ENCODE measurements around the gene GOLGA6A.
A peak's percentile ranks its signal among the peaks of the same experiment; 100 is the strongest.

The GOLGA6A gene

DNA sequence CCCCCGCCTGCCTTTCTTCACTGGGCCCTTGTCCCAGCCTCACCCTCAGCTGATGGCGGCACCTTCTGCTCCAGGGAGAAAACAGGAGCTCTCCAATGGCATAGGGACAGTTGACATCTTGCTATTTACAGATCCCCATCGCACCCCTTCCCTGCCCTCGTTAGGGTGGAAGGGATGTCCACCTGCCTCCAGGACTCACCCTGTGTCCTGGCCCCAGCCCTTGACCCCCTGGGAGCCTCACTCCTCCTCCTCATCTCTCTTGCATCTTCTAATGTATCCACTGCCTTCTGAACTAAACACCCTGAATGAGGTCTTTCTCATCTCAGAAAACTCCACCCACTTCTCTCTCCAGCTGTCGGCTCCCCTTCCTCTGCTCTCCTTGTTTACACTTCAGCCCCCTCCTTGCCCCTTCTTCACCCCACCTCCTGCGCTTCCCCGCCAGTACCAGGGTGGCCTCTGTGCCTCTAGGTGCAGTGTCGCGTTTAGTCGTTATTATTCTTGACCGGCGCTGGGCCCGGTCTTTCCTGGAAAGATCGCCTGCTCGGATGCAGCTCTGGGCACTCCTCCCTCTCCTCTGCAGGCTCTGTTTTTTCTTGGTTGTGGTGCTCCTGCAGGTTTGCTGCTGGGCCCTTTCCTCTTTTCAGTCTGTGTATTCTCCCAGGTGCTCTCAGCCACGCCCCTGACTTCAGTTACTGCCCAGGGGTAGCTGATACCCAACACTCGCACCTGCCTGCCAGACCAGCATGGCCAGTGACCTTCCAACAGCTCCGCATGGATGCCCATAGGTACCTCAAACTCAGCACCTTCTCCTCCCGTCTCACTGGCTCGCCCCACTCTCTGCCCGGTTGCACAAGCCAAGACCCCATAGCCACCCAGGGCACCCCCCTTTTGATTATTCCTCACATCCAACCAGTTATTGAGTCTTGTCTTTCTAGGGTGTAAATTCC is 44.9 kb downstream of the GOLGA6A start:
- H3K27me3 Mint-ChIP-seq, result no peaks in the 10 kb centered on the region
- H3K4me1 Mint-ChIP-seq, result no peaks in the 10 kb centered on the region
- H3K27ac Mint-ChIP-seq, result no peak overlapping the region
- H3K36me3 Mint-ChIP-seq, result peaks cover 2% of the 10 kb centered on the region
- no peaks in the 10 kb centered on the region for H3K9me3 Mint-ChIP-seq
- no peak overlapping the region for H3K4me3 Mint-ChIP-seq

DNA sequence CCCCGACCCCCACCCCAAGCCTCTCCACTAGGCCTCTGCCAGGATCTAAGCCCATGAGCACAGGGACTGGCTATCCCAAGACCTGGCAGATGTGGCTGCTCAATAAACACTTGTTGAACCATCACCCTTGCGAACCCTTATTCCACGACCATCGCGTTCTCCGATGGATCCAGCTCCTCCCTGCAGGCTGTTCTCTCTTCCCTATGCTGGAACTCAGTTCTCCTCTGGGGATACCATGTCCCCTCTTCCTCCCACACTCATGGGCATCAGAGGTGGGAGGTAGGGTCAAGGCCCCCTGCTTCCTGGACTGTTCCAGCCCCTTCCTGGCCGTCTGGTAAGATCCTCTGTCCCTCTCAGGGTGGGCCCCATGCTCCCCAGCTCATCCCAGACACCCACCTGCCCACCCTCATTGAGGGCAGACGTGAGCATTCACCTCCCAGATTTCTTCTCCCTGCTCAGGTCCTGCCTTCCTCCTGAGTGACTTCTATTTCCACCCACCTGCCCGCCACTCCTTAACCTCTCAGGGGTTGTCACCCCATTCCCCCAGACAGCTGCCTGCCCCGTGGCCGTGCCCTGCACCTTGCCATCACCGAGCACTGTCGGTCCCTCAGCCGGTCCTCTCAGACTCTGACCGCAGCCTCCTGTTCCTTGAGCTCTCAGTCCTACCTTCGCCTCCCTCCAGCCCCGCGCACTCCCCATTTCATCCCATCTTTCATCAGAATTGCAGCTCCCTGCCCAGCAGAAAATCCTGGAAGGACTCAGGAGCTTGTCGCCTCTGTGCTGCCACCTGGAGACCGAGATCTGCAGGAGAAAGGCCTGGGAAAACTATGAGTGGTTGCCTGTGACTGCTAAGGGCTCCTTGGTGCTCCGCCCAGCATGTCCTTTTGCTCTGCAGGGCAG is 45.8 kb downstream of the GOLGA6A start:
- Mint-ChIP-seq H3K9me3 (no peaks in the 10 kb centered on the region), H3K36me3 (peaks cover 2% of the 10 kb centered on the region), H3K27ac (peak overlapping the region; percentile 9), H3K4me1 (no peaks in the 10 kb centered on the region), H3K27me3 (no peaks in the 10 kb centered on the region), H3K4me3 (no peak overlapping the region)

DNA sequence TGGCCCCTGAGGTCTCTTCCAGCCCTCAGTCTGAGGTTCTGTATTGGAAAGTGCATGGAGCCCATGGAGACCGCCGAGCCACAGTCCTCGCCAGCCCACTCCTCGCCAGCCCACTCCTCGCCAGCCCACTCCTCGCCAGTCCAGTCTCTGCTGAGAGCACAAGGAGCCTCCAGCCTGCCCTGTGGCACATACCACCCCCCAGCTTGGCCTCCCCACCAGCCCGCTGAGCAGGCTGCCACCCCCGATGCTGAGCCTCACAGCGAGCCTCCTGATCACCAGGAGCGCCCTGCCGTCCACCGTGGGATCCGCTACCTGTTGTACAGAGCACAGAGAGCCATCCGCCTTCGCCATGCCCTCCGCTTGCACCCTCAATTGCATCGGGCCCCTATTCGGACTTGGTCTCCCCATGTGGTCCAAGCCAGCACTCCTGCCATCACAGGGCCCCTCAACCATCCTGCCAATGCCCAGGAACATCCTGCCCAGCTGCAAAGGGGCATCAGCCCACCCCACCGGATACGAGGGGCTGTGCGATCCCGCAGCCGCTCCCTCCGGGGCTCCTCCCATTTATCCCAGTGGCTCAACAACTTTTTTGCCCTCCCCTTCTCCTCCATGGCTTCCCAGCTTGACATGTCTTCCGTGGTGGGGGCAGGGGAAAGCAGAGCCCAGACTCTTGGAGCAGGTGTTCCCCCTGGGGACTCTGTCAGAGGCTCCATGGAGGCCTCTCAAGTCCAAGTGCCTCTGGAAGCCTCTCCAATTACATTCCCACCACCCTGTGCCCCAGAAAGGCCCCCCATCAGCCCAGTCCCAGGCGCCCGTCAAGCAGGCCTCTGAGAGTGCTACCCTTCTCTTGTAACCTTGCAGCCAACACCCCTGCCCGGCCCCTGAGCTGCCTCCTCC is 47.0 kb downstream of the GOLGA6A start:
- no peak overlapping the region for H3K27ac Mint-ChIP-seq
- H3K9me3 Mint-ChIP-seq, result no peaks in the 10 kb centered on the region
- H3K4me1 Mint-ChIP-seq, result no peaks in the 10 kb centered on the region
- H3K36me3 Mint-ChIP-seq, result peaks cover 2% of the 10 kb centered on the region
- H3K27me3 Mint-ChIP-seq, result no peaks in the 10 kb centered on the region
- no peak overlapping the region for H3K4me3 Mint-ChIP-seq

DNA sequence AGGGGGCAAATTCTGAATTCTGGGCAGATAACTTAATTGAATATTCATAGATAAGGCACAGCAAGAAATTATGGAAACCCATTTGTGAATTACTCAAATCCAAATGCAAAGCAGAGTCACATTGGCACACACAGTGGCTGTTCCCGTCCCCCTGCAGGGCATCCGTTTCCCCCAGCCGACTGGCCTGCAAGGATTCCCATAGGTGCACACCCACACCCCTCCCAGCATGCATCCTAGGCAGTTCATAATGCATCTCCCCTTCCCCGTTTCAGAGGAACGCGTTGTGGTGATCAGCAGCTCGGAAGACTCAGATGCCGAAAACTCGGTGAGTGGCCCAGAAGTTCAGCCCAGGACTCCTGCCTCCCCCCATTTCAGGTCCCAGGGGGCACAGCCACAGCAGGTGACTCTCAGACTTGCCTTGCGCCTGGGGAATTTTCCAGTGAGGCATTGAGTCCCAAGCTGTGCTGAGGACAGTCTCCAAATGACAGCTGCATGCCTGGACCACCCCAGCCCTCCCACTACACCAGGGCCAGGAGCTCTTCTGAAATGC is 48.1 kb downstream of the GOLGA6A start:
- Mint-ChIP-seq H3K4me1 (no peaks in the 10 kb centered on the region), H3K36me3 (peaks cover 2% of the 10 kb centered on the region), H3K27me3 (no peaks in the 10 kb centered on the region), H3K9me3 (no peaks in the 10 kb centered on the region), H3K4me3 (no peak overlapping the region), H3K27ac (no peak overlapping the region)

DNA sequence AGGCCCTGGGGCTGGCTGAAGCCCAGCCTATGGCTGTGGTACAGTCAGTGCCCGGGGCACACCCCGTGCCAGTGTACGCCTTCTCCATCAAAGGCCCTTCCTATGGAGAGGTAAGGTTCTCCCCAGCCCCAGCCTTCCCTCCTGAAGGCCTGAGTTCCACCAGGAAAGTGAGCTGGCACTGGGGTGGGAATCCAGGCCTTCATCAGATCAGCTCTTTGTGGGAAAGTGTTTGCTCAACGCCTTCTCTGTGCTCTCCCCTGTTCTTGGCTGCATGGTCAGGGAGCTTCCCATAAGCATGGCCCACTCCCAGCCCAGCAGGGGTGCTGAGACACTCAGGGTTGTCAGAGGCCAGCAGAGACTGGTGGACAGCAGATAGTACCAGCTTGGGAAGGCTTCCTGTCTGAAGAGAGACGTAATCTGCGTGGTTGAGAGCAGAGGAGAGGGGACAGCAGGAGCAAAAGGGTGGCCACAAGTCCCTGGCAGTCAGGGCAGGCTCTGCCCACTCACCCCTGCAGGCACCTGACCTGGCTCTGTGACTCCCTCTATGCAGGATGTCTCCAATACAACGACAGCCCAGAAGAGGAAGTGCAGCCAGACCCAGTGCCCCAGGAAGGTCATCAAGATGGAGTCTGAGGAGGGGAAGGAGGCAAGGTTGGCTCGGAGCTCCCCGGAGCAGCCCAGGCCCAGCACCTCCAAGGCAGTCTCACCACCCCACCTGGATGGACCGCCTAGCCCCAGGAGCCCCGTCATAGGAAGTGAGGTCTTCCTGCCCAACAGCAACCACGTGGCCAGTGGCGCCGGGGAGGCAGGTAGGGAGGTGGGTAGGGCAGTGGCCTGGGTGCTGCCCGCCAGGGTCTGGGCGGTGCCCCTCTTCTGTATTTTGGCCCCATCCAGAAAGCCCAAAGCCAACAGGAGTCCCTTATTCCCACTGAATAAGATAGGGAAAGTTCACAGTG is 49.5 kb downstream of the GOLGA6A start:
- Mint-ChIP-seq H3K4me3 (no peak overlapping the region), H3K4me1 (no peaks in the 10 kb centered on the region), H3K36me3 (peaks cover 2% of the 10 kb centered on the region), H3K9me3 (no peaks in the 10 kb centered on the region), H3K27me3 (no peaks in the 10 kb centered on the region), H3K27ac (peak overlapping the region; percentile 66)

DNA sequence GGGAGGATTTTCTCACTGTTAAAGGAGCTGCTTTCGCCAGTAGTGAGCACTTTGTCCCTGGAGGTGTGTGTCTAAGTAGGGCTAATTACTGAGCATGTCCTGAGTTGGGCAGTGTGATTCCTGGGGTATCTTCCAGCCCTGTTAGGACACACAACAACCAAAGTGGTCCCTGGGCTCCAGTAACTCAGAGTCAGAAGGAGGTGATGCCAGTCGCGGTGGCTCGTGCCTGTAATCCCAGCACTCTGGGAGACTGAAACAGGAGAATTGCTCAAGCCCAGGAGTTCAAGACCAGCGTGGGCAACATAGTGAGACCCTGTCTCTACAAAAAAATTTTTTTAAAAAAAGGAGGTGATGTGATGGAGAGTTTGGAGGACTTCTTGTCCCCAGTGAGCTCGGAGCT is 50.3 kb downstream of the GOLGA6A start:
- Mint-ChIP-seq H3K9me3 (no peaks in the 10 kb centered on the region), H3K36me3 (peaks cover 2% of the 10 kb centered on the region), H3K4me3 (no peak overlapping the region), H3K4me1 (no peaks in the 10 kb centered on the region), H3K27ac (no peak overlapping the region), H3K27me3 (no peaks in the 10 kb centered on the region)

DNA sequence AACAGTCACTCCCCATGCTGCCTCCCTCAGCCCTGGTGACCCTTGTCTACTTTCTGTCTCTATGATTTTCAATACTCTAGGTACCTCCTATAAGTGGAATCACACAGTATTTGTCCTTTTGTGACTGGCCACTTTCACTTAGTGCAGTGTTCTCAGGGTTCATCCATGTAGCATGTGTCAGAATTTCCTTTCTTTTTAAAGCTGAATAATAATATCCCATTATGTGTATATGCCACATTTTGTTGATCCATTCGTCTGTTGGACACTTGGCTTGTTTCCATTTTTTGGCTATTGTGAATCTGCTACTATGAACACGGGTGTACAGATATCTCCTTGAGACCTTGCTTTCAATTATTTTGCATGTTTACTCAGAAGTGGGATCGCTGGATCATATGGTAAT is 53.7 kb downstream of the GOLGA6A start:
- no peaks in the 10 kb centered on the region for H3K9me3 Mint-ChIP-seq
- no peaks in the 10 kb centered on the region for H3K4me1 Mint-ChIP-seq
- H3K27ac Mint-ChIP-seq, result no peak overlapping the region
- no peak overlapping the region for H3K4me3 Mint-ChIP-seq
- no peaks in the 10 kb centered on the region for H3K27me3 Mint-ChIP-seq
- no peaks in the 10 kb centered on the region for H3K36me3 Mint-ChIP-seq

DNA sequence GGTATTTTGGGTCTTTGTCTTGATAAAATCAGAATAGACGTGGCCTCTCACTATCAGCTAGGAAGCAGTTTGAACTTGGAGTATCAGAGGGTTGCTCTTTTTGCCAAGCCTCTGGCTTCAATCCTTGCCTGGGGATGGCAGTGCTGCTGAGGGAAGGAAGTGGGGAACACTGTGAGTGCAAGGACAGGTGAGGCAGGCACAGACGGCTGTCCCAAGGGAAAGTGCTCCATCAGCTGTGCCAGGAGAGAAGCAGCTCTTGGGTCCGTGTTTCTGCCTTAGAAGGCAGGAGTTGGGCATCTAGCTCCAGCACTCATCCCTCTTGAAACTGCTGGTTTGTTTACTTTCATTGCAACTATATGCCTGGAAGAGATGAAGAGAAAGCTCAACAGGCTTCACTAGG is 54.7 kb downstream of the GOLGA6A start:
- Mint-ChIP-seq H3K4me3 (no peak overlapping the region), H3K4me1 (no peaks in the 10 kb centered on the region), H3K36me3 (peaks cover 2% of the 10 kb centered on the region), H3K9me3 (no peaks in the 10 kb centered on the region), H3K27ac (no peak overlapping the region), H3K27me3 (no peaks in the 10 kb centered on the region)

DNA sequence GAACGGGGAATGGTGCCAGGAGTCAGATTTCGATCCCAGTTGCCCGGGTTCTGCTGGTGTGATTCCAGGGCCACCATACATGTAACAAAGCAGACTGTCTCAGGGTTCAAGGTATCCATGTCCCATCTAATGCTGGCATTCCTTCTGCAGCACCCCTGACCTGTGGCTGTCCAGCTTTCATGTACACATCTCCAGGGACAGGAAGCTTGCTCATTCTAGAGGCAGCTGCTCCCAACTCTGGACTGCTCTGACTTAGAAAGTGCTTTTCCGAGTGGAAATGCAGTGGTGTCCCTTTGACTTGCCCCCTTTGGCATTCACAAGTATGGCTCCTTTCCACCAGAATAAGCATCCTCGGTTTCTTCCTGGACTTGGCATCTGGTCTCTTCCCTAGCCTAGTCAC is 56.9 kb downstream of the GOLGA6A start:
- Mint-ChIP-seq H3K27me3 (no peaks in the 10 kb centered on the region), H3K36me3 (peaks cover 6% of the 10 kb centered on the region), H3K4me3 (no peak overlapping the region), H3K9me3 (no peaks in the 10 kb centered on the region), H3K27ac (no peak overlapping the region), H3K4me1 (no peaks in the 10 kb centered on the region)

DNA sequence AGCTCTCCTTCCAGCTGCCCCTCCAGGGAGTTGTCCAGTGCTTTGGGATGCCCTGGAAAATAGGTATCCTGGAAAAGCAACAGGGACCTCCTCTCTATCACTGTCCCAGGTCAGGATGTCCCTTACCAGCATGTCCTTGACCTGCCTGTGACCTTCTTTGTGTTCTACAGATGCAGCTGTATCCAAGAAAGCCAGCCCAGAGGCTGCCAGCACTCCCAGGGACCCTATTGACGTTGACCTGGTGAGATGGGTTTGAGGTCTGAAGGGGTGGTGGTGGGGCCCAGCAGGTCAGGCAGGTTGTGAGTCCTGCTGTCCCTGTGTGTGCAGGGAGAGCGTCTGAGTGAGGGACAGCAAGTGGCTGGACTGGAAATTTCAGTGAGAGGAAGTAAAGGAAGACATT is 57.7 kb downstream of the GOLGA6A start:
- Mint-ChIP-seq H3K4me1 (peaks cover 3% of the 10 kb centered on the region), H3K36me3 (peaks cover 6% of the 10 kb centered on the region), H3K4me3 (no peak overlapping the region), H3K27ac (no peak overlapping the region), H3K9me3 (no peaks in the 10 kb centered on the region), H3K27me3 (no peaks in the 10 kb centered on the region)

DNA sequence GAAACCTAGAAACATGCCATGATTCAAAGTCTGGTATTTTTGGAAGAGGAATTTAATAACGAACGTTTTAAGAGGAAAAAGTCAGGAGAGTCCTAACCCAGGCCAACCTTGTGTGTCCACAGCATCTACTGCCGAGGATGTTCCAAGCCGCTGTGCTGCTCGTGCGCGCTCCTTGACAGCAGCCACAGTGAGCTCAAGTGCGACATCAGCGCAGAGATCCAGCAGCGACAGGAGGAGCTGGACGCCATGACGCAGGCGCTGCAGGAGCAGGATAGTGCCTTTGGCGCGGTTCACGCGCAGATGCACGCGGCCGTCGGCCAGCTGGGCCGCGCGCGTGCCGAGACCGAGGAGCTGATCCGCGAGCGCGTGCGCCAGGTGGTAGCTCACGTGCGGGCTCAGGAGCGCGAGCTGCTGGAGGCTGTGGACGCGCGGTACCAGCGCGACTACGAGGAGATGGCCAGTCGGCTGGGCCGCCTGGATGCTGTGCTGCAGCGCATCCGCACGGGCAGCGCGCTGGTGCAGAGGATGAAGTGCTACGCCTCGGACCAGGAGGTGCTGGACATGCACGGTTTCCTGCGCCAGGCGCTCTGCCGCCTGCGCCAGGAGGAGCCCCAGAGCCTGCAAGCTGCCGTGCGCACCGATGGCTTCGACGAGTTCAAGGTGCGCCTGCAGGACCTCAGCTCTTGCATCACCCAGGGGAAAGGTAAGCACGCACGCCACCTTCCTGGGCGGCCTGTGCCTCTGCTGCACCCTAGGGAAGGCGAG is 59.5 kb downstream of the GOLGA6A start:
- Mint-ChIP-seq H3K9me3 (no peaks in the 10 kb centered on the region), H3K27ac (no peak overlapping the region), H3K4me1 (peaks cover 5% of the 10 kb centered on the region), H3K36me3 (peaks cover 6% of the 10 kb centered on the region), H3K27me3 (no peaks in the 10 kb centered on the region), H3K4me3 (no peak overlapping the region)

All from activated naive CD4-positive, alpha-beta T cell treated with anti-CD3 and anti-CD28 coated beads, Interleukin-2, amount 50 U/mL, for 24 hours (primary cell).